Measurements from ENCODE around the gene PNMA8C. TPM values are rescaled to one million over a fixed set of nuclear protein-coding genes. Genes with fewer than 3 reads are reported as not detected.

PNMA8C gene
- polyA plus RNA-seq, 1 of the 3 experiments (the other 2 are of a cell fraction) = 1.3 TPM

GRCh38 chr19:46470376-46470775, 41.6 kb upstream of the PNMA8C start:
- Histone ChIP-seq H3K9me3 (no peaks in the 10 kb centered on the region), H3K9me2 (no peaks in the 10 kb centered on the region), H3K4me1 (ENCODE audit: control insufficient read depth in 1 of 2, insufficient read depth in 2 of 2, low read depth in 1 of 2, low read length in 1 of 2) (peaks cover 16 to 25% of the 10 kb centered on the region in 2 experiments; a peak in 2 of 4 replicates), H3K27me3 (ENCODE audit: insufficient read depth) (no peaks in the 10 kb centered on the region), H4K20me1 (ENCODE audit: insufficient read depth) (no peaks in the 10 kb centered on the region), H3K4me3 (ENCODE audit: low read depth in 2 of 2, low read length in 1 of 2) (peak overlapping the region; percentile 63 to 68; a peak in 3 of 4 replicates), H3K9ac (peak overlapping the region; percentile 75; the same call in 1 of the 2 replicates), H3K36me3 (replicated peaks in 1 of 2; ENCODE audit: control insufficient read depth in 1 of 2, insufficient read depth in 2 of 2, low read length in 1 of 2) (peaks cover 0 to 8% of the 10 kb centered on the region in 2 experiments), H3K79me2 (ENCODE audit: insufficient read depth) (peaks cover 8% of the 10 kb centered on the region; the same call in 1 of the 2 replicates), H2AFZ (ENCODE audit: low read depth) (no peak overlapping the region), H3F3A (replicated peaks; ENCODE audit: insufficient read depth) (peaks cover 29% of the 10 kb centered on the region), H3K27ac (ENCODE audit: low read depth in 2 of 2, low read length in 1 of 2) (no peak overlapping the region; a peak in 1 of 4 replicates), H3K4me2 (peak overlapping the region; percentile 92)
- CTCF ChIA-PET = interaction anchor here (0.8 to 24.7 kb wide), 7 partner anchors 8 to 84 kb away, joined by 3 to 463 read pairs (median 6); no protein-coding TSS in a partner anchor
- DNase-seq = no peak
- WGBS (ENCODE audit: low lambda C conversion rate) = 82% methylated on average over 10 of the region's 10 CpGs
- TF ChIP-seq EZH2phosphoT487 (IDR thresholded peaks at IDR 0.05; ENCODE audit: borderline replicate concordance, low read depth) = no peak
- no peak for TF ChIP-seq FOSL2 (IDR thresholded peaks at IDR 0.05; ENCODE audit: borderline replicate concordance, low read depth)
- TF ChIP-seq TAF1 (IDR thresholded peaks at IDR 0.05; ENCODE audit: borderline replicate concordance, low read depth, low read length) = no peak
- TF ChIP-seq MXI1 (IDR thresholded peaks at IDR 0.05; ENCODE audit: low read depth, low read length) = no peak
- TF ChIP-seq, protein P1, sequence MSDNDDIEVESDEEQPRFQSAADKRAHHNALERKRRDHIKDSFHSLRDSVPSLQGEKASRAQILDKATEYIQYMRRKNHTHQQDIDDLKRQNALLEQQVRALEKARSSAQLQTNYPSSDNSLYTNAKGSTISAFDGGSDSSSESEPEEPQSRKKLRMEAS (IDR thresholded peaks at IDR 0.05; ENCODE audit: low read depth) = no peak
- TF ChIP-seq, protein P2, sequence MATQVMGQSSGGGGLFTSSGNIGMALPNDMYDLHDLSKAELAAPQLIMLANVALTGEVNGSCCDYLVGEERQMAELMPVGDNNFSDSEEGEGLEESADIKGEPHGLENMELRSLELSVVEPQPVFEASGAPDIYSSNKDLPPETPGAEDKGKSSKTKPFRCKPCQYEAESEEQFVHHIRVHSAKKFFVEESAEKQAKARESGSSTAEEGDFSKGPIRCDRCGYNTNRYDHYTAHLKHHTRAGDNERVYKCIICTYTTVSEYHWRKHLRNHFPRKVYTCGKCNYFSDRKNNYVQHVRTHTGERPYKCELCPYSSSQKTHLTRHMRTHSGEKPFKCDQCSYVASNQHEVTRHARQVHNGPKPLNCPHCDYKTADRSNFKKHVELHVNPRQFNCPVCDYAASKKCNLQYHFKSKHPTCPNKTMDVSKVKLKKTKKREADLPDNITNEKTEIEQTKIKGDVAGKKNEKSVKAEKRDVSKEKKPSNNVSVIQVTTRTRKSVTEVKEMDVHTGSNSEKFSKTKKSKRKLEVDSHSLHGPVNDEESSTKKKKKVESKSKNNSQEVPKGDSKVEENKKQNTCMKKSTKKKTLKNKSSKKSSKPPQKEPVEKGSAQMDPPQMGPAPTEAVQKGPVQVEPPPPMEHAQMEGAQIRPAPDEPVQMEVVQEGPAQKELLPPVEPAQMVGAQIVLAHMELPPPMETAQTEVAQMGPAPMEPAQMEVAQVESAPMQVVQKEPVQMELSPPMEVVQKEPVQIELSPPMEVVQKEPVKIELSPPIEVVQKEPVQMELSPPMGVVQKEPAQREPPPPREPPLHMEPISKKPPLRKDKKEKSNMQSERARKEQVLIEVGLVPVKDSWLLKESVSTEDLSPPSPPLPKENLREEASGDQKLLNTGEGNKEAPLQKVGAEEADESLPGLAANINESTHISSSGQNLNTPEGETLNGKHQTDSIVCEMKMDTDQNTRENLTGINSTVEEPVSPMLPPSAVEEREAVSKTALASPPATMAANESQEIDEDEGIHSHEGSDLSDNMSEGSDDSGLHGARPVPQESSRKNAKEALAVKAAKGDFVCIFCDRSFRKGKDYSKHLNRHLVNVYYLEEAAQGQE (IDR thresholded peaks at IDR 0.05; ENCODE audit: low read depth, low read length) = no peak
- no peak for TF ChIP-seq FOXJ3 (CRISPR knock-in tag; IDR thresholded peaks at IDR 0.05)
- TF ChIP-seq, protein P3, sequence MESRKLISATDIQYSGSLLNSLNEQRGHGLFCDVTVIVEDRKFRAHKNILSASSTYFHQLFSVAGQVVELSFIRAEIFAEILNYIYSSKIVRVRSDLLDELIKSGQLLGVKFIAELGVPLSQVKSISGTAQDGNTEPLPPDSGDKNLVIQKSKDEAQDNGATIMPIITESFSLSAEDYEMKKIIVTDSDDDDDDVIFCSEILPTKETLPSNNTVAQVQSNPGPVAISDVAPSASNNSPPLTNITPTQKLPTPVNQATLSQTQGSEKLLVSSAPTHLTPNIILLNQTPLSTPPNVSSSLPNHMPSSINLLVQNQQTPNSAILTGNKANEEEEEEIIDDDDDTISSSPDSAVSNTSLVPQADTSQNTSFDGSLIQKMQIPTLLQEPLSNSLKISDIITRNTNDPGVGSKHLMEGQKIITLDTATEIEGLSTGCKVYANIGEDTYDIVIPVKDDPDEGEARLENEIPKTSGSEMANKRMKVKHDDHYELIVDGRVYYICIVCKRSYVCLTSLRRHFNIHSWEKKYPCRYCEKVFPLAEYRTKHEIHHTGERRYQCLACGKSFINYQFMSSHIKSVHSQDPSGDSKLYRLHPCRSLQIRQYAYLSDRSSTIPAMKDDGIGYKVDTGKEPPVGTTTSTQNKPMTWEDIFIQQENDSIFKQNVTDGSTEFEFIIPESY (IDR thresholded peaks at IDR 0.05; ENCODE audit: borderline replicate concordance, low read depth) = no peak
- TF ChIP-seq, protein P4, sequence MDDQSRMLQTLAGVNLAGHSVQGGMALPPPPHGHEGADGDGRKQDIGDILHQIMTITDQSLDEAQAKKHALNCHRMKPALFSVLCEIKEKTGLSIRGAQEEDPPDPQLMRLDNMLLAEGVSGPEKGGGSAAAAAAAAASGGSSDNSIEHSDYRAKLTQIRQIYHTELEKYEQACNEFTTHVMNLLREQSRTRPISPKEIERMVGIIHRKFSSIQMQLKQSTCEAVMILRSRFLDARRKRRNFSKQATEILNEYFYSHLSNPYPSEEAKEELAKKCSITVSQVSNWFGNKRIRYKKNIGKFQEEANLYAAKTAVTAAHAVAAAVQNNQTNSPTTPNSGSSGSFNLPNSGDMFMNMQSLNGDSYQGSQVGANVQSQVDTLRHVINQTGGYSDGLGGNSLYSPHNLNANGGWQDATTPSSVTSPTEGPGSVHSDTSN (IDR thresholded peaks at IDR 0.05) = no peak
- no peak for TF ChIP-seq GATA2 (CRISPR knock-in tag; IDR thresholded peaks at IDR 0.05)
- no peak for TF ChIP-seq RXRA (IDR thresholded peaks at IDR 0.05; ENCODE audit: borderline replicate concordance, low read depth)
- no peak for TF ChIP-seq RAD21 (IDR thresholded peaks at IDR 0.05; ENCODE audit: low read length)
- TF ChIP-seq GABPA (IDR thresholded peaks at IDR 0.05; ENCODE audit: low read depth) = no peak
- TF ChIP-seq ELF1 (IDR thresholded peaks at IDR 0.05) = no peak
- no peak for TF ChIP-seq FOXM1 (IDR thresholded peaks at IDR 0.05; ENCODE audit: low read depth)
- TF ChIP-seq NRF1 (IDR thresholded peaks at IDR 0.05; ENCODE audit: low read depth, low read length) = no peak
- TF ChIP-seq CTCF (IDR thresholded peaks at IDR 0.05) = no peak
- TF ChIP-seq USF2 (IDR thresholded peaks at IDR 0.05; ENCODE audit: borderline replicate concordance, low read depth, low read length) = no peak
- no peak for TF ChIP-seq RFX5 (IDR thresholded peaks at IDR 0.05; ENCODE audit: low read length)
- POLR2A ChIA-PET = no interaction called here

Data from SK-N-SH (cell line).